C4-2B (cell line): ENCODE measurements around the gene RAD50.

Experiments used
- CTCF ChIP-seq: fragments of 450-650 bp; conservative IDR thresholded peaks from 2 replicates; pipeline ENCODE4 v1.5.1; 2017; ENCODE audit warnings: mild to moderate bottlenecking
- ZFX ChIP-seq: fragments of 450-650 bp; IDR thresholded peaks from 2 replicates; pipeline ENCODE4 v1.6.1; 2017

GRCh38 chr5:132576123-132576522, 19.3 kb downstream of the RAD50 start:
- TF ChIP-seq CTCF: no peak
- no peak for TF ChIP-seq ZFX
